Neural crest cell (in vitro differentiated cells): Measurements from ENCODE around the gene PARVB. TPM values are rescaled to one million over a fixed set of nuclear protein-coding genes. Genes with fewer than 3 reads are reported as not detected.
A peak's percentile ranks its signal among the peaks of the same experiment; 100 is the strongest.

Source experiments
- DNase-seq: peaks from one replicate; pipeline ENCODE4 v3.0.0; 2021; ENCODE audit warnings: low read depth, mixed read lengths, low spot score
- H3K27ac Mint-ChIP-seq: one replicate; pipeline ENCODE4 v1.8.0; 2021; ENCODE audit warnings: mild to moderate bottlenecking, mixed read lengths; ENCODE audit not compliant: unreplicated experiment
- H3K27me3 Mint-ChIP-seq: 2 replicates; pipeline ENCODE4 v1.8.0; 2021; ENCODE audit warnings: low read depth, mild to moderate bottlenecking, mixed read lengths
- H3K36me3 Mint-ChIP-seq: 2 replicates; pipeline ENCODE4 v1.8.0; 2021; ENCODE audit warnings: low read depth, mild to moderate bottlenecking, mixed read lengths
- H3K4me1 Mint-ChIP-seq: 2 replicates; pipeline ENCODE4 v1.8.0; 2021; ENCODE audit warnings: mixed read lengths
- H3K4me3 Mint-ChIP-seq: one replicate; pipeline ENCODE4 v1.8.0; 2021; ENCODE audit warnings: mild to moderate bottlenecking, mixed read lengths
- H3K9me3 Mint-ChIP-seq: 2 replicates; pipeline ENCODE4 v1.8.0; 2021; ENCODE audit warnings: mixed read lengths
- total RNA-seq: library from RNA; stranded (reverse); gene quantifications from 2 replicates; pipeline ENCODE4 v1.2.1, GENCODE V29; 2021
- TF ChIP-seq, protein P1 (sequence below): fragments of 200-600 bp; sonication (generic); conservative IDR thresholded peaks from 2 replicates; pipeline ENCODE4 v1.5.0; 2021; ENCODE audit warnings: antibody characterized with exemption, mild to moderate bottlenecking

Gene PARVB
- total RNA-seq, 1 donor from 2014 or later: 21.8 TPM

DNA sequence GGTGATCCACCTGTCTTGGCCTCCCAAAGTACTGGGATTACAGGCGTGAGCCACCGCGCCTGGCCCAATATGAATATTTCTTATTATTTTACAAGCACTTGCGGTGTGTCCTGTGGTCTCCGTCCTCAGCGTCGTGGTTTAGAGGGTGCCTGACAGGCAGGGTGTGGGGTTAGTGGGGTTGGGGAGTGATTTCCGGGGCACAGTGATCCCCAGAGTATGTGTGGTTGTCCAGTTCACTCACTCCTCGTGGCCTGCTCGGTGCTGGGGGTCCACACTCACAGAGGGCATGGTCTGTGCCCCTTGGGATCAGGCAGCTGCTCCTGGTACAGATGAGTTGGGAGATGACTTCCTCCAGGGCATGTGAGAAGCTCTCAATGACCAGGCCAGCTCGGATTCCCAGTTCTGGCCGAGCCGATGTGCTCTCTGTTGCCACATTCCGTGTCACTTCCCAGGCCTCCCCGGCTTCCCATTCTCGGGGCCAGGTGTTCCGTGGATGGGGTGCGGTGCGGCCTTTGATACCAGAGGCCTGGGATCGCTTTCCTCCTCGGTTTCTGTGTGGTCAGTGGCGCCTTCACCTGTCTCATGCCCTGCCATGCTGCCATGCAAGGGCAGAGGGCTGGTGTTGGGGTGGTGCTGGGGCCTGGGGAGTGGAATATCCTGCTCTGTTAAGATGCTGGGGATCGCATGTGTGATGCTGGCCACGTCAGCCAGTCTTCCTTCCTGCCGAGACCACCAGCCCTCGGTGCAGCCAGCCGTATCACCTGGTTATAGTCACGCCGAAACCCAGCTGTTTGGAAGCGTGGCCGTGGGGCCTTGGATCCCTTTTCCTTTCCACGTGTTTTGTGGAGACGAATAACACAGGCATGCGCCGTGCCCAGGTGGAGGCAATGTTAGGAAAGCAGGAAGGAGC is 39.6 kb downstream of the PARVB start:
- Mint-ChIP-seq H3K4me1 (peaks cover 4% of the 10 kb centered on the region), H3K9me3 (no peaks in the 10 kb centered on the region), H3K27ac (peak overlapping the region; percentile 43), H3K36me3 (no peaks in the 10 kb centered on the region), H3K4me3 (no peak overlapping the region), H3K27me3 (no peaks in the 10 kb centered on the region)
- TF ChIP-seq, protein P1, sequence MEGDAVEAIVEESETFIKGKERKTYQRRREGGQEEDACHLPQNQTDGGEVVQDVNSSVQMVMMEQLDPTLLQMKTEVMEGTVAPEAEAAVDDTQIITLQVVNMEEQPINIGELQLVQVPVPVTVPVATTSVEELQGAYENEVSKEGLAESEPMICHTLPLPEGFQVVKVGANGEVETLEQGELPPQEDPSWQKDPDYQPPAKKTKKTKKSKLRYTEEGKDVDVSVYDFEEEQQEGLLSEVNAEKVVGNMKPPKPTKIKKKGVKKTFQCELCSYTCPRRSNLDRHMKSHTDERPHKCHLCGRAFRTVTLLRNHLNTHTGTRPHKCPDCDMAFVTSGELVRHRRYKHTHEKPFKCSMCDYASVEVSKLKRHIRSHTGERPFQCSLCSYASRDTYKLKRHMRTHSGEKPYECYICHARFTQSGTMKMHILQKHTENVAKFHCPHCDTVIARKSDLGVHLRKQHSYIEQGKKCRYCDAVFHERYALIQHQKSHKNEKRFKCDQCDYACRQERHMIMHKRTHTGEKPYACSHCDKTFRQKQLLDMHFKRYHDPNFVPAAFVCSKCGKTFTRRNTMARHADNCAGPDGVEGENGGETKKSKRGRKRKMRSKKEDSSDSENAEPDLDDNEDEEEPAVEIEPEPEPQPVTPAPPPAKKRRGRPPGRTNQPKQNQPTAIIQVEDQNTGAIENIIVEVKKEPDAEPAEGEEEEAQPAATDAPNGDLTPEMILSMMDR: no peak
- DNase-seq: no peak

DNA sequence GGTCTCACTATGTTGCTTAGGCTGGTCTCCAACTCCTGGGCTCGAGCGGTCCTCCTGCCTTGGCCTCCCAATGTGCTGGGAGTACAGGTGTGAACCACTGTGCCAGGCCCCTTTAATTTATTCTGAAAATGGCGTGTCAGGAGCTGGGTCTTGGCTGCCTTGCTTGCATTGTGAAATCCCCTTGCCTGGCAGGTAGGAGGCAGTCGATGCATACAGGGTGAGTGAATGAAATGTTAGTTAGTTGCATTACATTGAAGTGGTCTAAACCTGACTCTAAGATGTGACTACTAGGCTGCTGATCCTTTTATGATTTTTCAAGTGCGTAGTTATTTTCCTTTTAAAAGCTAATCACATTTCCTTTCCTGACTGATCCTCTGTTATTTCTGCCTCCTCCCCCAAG is 42.9 kb downstream of the PARVB start:
- no peak overlapping the region for H3K4me3 Mint-ChIP-seq
- no peaks in the 10 kb centered on the region for H3K27me3 Mint-ChIP-seq
- peaks cover 4% of the 10 kb centered on the region for H3K4me1 Mint-ChIP-seq
- no peak overlapping the region for H3K27ac Mint-ChIP-seq
- no peak for DNase-seq
- no peaks in the 10 kb centered on the region for H3K9me3 Mint-ChIP-seq
- no peaks in the 10 kb centered on the region for H3K36me3 Mint-ChIP-seq
- TF ChIP-seq, protein P1: no peak

DNA sequence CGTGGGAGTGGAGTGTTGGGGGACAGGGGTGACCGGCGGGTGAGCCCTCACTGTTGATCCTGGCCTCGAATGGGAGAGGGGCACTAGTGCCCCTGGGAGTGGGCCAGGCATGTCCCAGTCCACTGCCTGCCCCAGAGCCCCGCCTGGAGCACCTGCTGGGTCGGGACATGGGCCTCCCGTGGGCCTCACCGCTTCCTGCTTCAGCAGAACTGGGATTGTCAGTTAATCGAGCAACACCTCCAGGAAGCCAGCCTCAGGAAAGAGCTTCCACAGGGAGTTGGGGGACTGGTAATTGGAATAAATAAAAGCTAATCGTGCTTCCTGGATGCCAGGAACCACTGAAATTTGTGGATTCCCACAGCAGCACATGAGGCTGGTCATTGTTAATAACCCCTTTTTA is 43.8 kb downstream of the PARVB start:
- no peaks in the 10 kb centered on the region for H3K9me3 Mint-ChIP-seq
- no peak overlapping the region for H3K27ac Mint-ChIP-seq
- H3K4me1 Mint-ChIP-seq: peaks cover 4% of the 10 kb centered on the region
- TF ChIP-seq, protein P1: no peak
- no peaks in the 10 kb centered on the region for H3K27me3 Mint-ChIP-seq
- no peaks in the 10 kb centered on the region for H3K36me3 Mint-ChIP-seq
- no peak overlapping the region for H3K4me3 Mint-ChIP-seq
- DNase-seq: no peak

DNA sequence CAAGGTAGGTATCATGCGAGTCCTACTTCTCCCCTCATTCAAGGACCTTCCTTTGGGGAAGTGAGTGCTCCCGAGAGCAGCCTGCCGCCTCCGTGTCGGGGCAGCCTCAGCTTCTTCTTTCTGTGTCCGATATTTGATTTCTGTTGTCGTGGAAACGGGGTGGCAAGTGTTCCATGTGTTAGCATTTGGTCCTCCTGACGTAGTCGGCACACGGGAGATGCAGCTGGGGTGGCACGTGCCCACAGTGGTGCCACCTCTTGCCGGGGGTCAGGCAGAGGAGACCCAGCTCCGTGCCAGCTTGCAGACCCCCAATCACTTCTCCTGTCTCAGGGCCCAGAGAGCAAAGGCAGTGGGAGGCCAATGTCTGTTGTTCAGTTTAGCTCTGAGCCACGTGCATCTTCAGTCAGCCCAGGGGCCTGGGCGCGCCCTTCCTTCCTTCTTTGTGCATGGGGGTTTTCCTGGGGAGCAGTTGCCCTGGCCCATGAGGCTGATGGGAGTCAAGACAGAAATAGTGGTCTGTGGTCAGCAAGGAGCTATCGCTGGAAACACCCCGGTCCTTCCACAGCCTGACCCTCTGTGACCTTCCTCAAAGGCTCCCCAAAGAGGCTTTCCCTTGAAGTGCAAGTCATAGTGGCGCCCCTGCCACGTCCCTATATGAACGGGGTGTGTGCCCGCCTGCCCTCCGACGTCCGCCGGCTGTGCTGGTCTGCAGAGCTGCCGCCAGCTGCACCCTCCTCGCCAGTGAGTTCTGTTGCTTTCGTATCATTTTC is 44.5 kb downstream of the PARVB start:
- Mint-ChIP-seq H3K36me3 (no peaks in the 10 kb centered on the region), H3K27ac (no peak overlapping the region), H3K4me3 (no peak overlapping the region), H3K4me1 (peaks cover 4% of the 10 kb centered on the region), H3K27me3 (no peaks in the 10 kb centered on the region), H3K9me3 (no peaks in the 10 kb centered on the region)
- TF ChIP-seq, protein P1: no peak
- no peak for DNase-seq

DNA sequence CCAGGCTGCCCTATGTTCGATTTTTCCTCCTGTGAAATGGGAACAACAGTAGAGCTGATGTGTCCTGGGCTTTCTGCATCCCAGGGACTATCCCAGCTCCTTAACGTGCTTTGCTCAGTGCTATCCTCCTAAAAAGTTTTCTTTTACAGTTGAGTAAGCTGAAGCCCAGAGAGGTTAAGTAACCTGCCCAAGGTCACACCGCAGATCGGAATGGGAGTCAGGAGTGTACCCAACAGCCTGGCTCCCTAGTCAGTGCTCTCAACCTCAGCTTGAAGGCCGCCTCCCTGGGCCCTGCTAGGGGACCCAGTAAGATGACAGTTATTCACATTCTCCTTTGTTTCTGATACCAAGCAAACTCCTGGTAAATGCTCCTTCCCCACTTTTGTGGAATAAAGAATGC is 45.9 kb downstream of the PARVB start:
- H3K36me3 Mint-ChIP-seq: no peaks in the 10 kb centered on the region
- DNase-seq: no peak
- H3K27ac Mint-ChIP-seq: peak overlapping the region; percentile 43
- H3K4me1 Mint-ChIP-seq: peaks cover 7% of the 10 kb centered on the region
- no peak overlapping the region for H3K4me3 Mint-ChIP-seq
- H3K9me3 Mint-ChIP-seq: no peaks in the 10 kb centered on the region
- TF ChIP-seq, protein P1: no peak
- no peaks in the 10 kb centered on the region for H3K27me3 Mint-ChIP-seq
